Lung (tissue), 4 donors: ENCODE measurements around the gene DCAF8L2. TPM values are rescaled to one million over a fixed set of nuclear protein-coding genes. Genes with fewer than 3 reads are reported as not detected.

Source experiments
- polyA plus RNA-seq, 2 donors: library from polyadenylated mRNA; stranded (reverse); fragments of 200-250 nt; gene quantifications; one replicate each; pipeline ENCODE4 v1.2.1, GENCODE V29; 2013
- total RNA-seq, 2 donors: library from RNA; depleted of rRNA in 1 of 2; stranded (reverse); fragments of >200 nt in 1 of 2; gene quantifications; one replicate each; pipeline ENCODE4 v1.2.1, GENCODE V29; 2014 to 2021
- donor health status: Bipolar disorder and iron deficiency.
- donor health status: healthy.
- donor health status: DM: yes; HTN: yes; CAD: no.

The DCAF8L2 gene
- total and polyA plus RNA-seq, 4 donors: not detected

Other genes starting within 250 kb of the DCAF8L2 start
- not detected for gene PPP4R3C, start 127.0 kb upstream of the DCAF8L2 start, total RNA-seq
- not detected for gene PPP4R3C, start 127.0 kb upstream of the DCAF8L2 start, polyA plus RNA-seq
- not detected for gene MAGEB10, start 217.6 kb downstream of the DCAF8L2 start, total RNA-seq
- gene MAGEB10, start 217.6 kb downstream of the DCAF8L2 start, polyA plus RNA-seq: not detected